ENCODE data around the gene SELENOV.

SELENOV gene

GRCh38 chr19:39497996-39498797 lies 16.7 kb upstream of the SELENOV start (continued):
- TF ChIP-seq TSHZ1 (tag by site-specific recombination; IDR thresholded peaks at IDR 0.05; ENCODE audit: borderline replicate concordance) (peak; percentile 90; the same call in 1 of the 2 replicates), ZNF423 (tag by site-specific recombination; IDR thresholded peaks at IDR 0.05) (peak; percentile 67), WT1 (tag by site-specific recombination; IDR thresholded peaks at IDR 0.05) (peak; percentile 44), AEBP2 (tag by site-specific recombination; IDR thresholded peaks at IDR 0.05; ENCODE audit: borderline replicate concordance) (no peak), EGR2 (tag by site-specific recombination; IDR thresholded peaks at IDR 0.05; ENCODE audit: low read depth) (peak; percentile 12; the same call in 1 of the 2 replicates), ZNF114 (tag by site-specific recombination; IDR thresholded peaks at IDR 0.05) (no peak), KLF17 (tag by site-specific recombination; IDR thresholded peaks at IDR 0.05) (peak; percentile 92), GLI4 (tag by site-specific recombination; IDR thresholded peaks at IDR 0.05) (no peak), ZNF19 (tag by site-specific recombination; IDR thresholded peaks at IDR 0.05; ENCODE audit: low read depth) (no peak), ZNF350 (tag by site-specific recombination; IDR thresholded peaks at IDR 0.05) (no peak), MEIS1 (CRISPR knock-in tag; IDR thresholded peaks at IDR 0.05; ENCODE audit: borderline replicate concordance) (no peak), OSR2 (tag by site-specific recombination; IDR thresholded peaks at IDR 0.05) (peak; percentile 87), ZFP41 (tag by site-specific recombination; IDR thresholded peaks at IDR 0.05; ENCODE audit: borderline replicate concordance) (no peak), ZNF223 (tag by site-specific recombination; IDR thresholded peaks at IDR 0.05) (no peak), ZSCAN23 (tag by site-specific recombination; IDR thresholded peaks at IDR 0.05) (peak; percentile 14), ZBTB10 (tag by site-specific recombination; IDR thresholded peaks at IDR 0.05) (peak; percentile 61; the same call in 1 of the 2 replicates), ZNF629 (tag by site-specific recombination; IDR thresholded peaks at IDR 0.05) (peak; percentile 73), ZNF155 (tag by site-specific recombination; IDR thresholded peaks at IDR 0.05) (no peak), PATZ1 (tag by site-specific recombination; IDR thresholded peaks at IDR 0.05) (peak; percentile 94), ZNF133 (tag by site-specific recombination; IDR thresholded peaks at IDR 0.05) (no peak), ZNF184 (tag by site-specific recombination; IDR thresholded peaks at IDR 0.05) (no peak), ZNF76 (tag by site-specific recombination; IDR thresholded peaks at IDR 0.05; ENCODE audit: borderline replicate concordance, low read depth) (peak; percentile 79), ZXDB (tag by site-specific recombination; IDR thresholded peaks at IDR 0.05) (peak; percentile 70), GFI1B (tag by site-specific recombination; IDR thresholded peaks at IDR 0.05) (peak; percentile 69), ZSCAN16 (tag by site-specific recombination; IDR thresholded peaks at IDR 0.05) (no peak; the same call in 1 of the 2 replicates), ZBTB8A (tag by site-specific recombination; IDR thresholded peaks at IDR 0.05) (no peak), GLIS2 (tag by site-specific recombination; IDR thresholded peaks at IDR 0.05) (peak; percentile 76)
- TF ChIP-seq, protein P1, sequence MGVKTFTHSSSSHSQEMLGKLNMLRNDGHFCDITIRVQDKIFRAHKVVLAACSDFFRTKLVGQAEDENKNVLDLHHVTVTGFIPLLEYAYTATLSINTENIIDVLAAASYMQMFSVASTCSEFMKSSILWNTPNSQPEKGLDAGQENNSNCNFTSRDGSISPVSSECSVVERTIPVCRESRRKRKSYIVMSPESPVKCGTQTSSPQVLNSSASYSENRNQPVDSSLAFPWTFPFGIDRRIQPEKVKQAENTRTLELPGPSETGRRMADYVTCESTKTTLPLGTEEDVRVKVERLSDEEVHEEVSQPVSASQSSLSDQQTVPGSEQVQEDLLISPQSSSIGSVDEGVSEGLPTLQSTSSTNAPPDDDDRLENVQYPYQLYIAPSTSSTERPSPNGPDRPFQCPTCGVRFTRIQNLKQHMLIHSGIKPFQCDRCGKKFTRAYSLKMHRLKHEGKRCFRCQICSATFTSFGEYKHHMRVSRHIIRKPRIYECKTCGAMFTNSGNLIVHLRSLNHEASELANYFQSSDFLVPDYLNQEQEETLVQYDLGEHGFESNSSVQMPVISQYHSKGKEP (tag by site-specific recombination; IDR thresholded peaks at IDR 0.05) = peak; percentile 55
